HepG2 (cell line): ENCODE results near the gene MTMR6. TPM values are rescaled to one million over a fixed set of nuclear protein-coding genes. Genes with fewer than 3 reads are reported as not detected.

Experiments used
- AHR ChIP-seq: IDR thresholded peaks from 2 replicates; pipeline ENCODE4 v1.6.1; 2018; ENCODE audit warnings: missing genetic modification reagents, missing compliant biosample characterization
- DR1 ChIP-seq: sonication (generic); formaldehyde crosslinking; IDR thresholded peaks from 2 replicates; pipeline ENCODE4 v1.8.0; 2021; ENCODE audit warnings: mild to moderate bottlenecking, missing genetic modification reagents, inconsistent platforms
- ETV5 ChIP-seq: IDR thresholded peaks from 2 replicates; pipeline ENCODE4 v1.6.1; 2018; ENCODE audit warnings: missing biosample characterization, missing genetic modification reagents, inconsistent platforms, borderline replicate concordance
- FOXM1 ChIP-seq: sonication (generic); formaldehyde crosslinking; IDR thresholded peaks from 2 replicates; pipeline ENCODE4 v1.5.0; 2020; ENCODE audit warnings: missing genetic modification reagents
- FOXP1 ChIP-seq, 2 experiments: fragments of 450-650 bp in 1 of 2; IDR thresholded peaks; 2 replicates each; pipeline ENCODE4 v1.6.1; 2017 to 2018; ENCODE audit warnings: antibody characterized with exemption in 1 of 2
- GATA4 ChIP-seq: sonication (generic); IDR thresholded peaks from 2 replicates; pipeline ENCODE4 v1.6.1; 2016; ENCODE audit warnings: antibody characterized with exemption, low read depth, borderline replicate concordance
- HNRNPUL1 ChIP-seq: fragments of 200-400 bp; formaldehyde crosslinking; IDR thresholded peaks from 2 replicates; pipeline ENCODE4 v1.6.1; 2017; ENCODE audit warnings: low read depth, mild to moderate bottlenecking, low read length, moderate library complexity
- KDM2A ChIP-seq: sonication (generic); formaldehyde crosslinking; IDR thresholded peaks from 2 replicates; pipeline ENCODE4 v1.4.0; 2020; ENCODE audit warnings: low read depth, missing genetic modification reagents, borderline replicate concordance
- KDM5B ChIP-seq: sonication (generic); formaldehyde crosslinking; IDR thresholded peaks from 2 replicates; pipeline ENCODE4 v1.4.0; 2020; ENCODE audit warnings: missing genetic modification reagents, mild to moderate bottlenecking, borderline replicate concordance
- KLF12 ChIP-seq: sonication (generic); formaldehyde crosslinking; IDR thresholded peaks from 2 replicates; pipeline ENCODE4 v1.4.0; 2020; ENCODE audit warnings: missing genetic modification reagents, borderline replicate concordance
- MTF2 ChIP-seq: sonication (generic); formaldehyde crosslinking; IDR thresholded peaks from 2 replicates; pipeline ENCODE4 v1.5.0; 2020; ENCODE audit warnings: missing genetic modification reagents, borderline replicate concordance
- MYC ChIP-seq: sonication (generic); formaldehyde crosslinking; IDR thresholded peaks from 2 replicates; pipeline ENCODE4 v1.9.0; 2021; ENCODE audit warnings: missing genetic modification reagents, borderline replicate concordance
- PHF21A ChIP-seq: sonication (generic); formaldehyde crosslinking; IDR thresholded peaks from 2 replicates; pipeline ENCODE4 v1.5.0; 2020; ENCODE audit warnings: mild to moderate bottlenecking, missing genetic modification reagents
- POLR2A ChIP-seq, 2 experiments: IDR thresholded peaks; 2 replicates each; pipeline ENCODE4 v1.6.1; 2011; ENCODE audit warnings: low read depth in 2 of 2, low read length in 2 of 2, mild to moderate bottlenecking in 1 of 2, moderate library complexity in 1 of 2; ENCODE audit not compliant: insufficient read depth in 1 of 2
- REL ChIP-seq: sonication (generic); formaldehyde crosslinking; conservative IDR thresholded peaks from 2 replicates; pipeline ENCODE4 v1.8.0; 2022; ENCODE audit warnings: mild to moderate bottlenecking, missing genetic modification reagents, moderate library complexity
- SAFB2 ChIP-seq: sonication (generic); formaldehyde crosslinking; IDR thresholded peaks from 2 replicates; pipeline ENCODE4 v1.5.1; 2020; ENCODE audit warnings: missing genetic modification reagents, low read depth, mild to moderate bottlenecking, borderline replicate concordance
- SP5 ChIP-seq: IDR thresholded peaks from 2 replicates; pipeline ENCODE4 v1.6.1; 2016; ENCODE audit warnings: low read depth, borderline replicate concordance
- TBX3 ChIP-seq: fragments of 450-650 bp; IDR thresholded peaks from 2 replicates; pipeline ENCODE4 v1.6.1; 2017; ENCODE audit warnings: antibody characterized with exemption, mild to moderate bottlenecking, inconsistent platforms, borderline replicate concordance
- ZBTB7A ChIP-seq: sonication (generic); formaldehyde crosslinking; IDR thresholded peaks from 2 replicates; pipeline ENCODE4 v1.8.0; 2022; ENCODE audit warnings: mild to moderate bottlenecking, missing genetic modification reagents
- ZNF777 ChIP-seq: sonication (generic); formaldehyde crosslinking; IDR thresholded peaks from 2 replicates; pipeline ENCODE4 v1.4.0; 2020; ENCODE audit warnings: missing genetic modification reagents
- ZNF792 ChIP-seq: IDR thresholded peaks from 2 replicates; pipeline ENCODE4 v1.6.1; 2016
- ZNF816 ChIP-seq: sonication (generic); formaldehyde crosslinking; IDR thresholded peaks from 2 replicates; pipeline ENCODE4 v1.8.0; 2022; ENCODE audit warnings: missing genetic modification reagents, mild to moderate bottlenecking, borderline replicate concordance
- ZNF839 ChIP-seq: sonication (generic); formaldehyde crosslinking; IDR thresholded peaks from 2 replicates; pipeline ENCODE4 v1.4.0; 2020; ENCODE audit warnings: missing genetic modification reagents, mild to moderate bottlenecking, borderline replicate concordance
- ZNF883 ChIP-seq: sonication (generic); formaldehyde crosslinking; IDR thresholded peaks from 2 replicates; pipeline ENCODE4 v1.5.1; 2020; ENCODE audit warnings: mild to moderate bottlenecking, missing genetic modification reagents; ENCODE audit errors: not compliant biosample characterization
- polyA plus RNA-seq, 8 experiments: library from polyadenylated mRNA; depleted of rRNA in 3 of 8; stranded (reverse) in 7 of 8; unstranded in 1 of 8; fragments of >200 nt; fragmentation: Illumina TruSeq in 4 of 8; extraction: Trizol in 4 of 8; gene quantifications; 2 replicates each; pipeline versions ENCODE4 v1.2.1 to v1.2.3, GENCODE V29; 2011 to 2016; ENCODE audit warnings: low read depth in 4 of 8, missing spikeins in 1 of 8, mixed read lengths in 1 of 8; ENCODE audit not compliant: insufficient read depth in 1 of 8
- total RNA-seq, 5 experiments: library from RNA; depleted of rRNA; stranded (reverse); fragments of >200 nt; fragmentation: Illumina TruSeq; extraction: Trizol; gene quantifications; 2 replicates each; pipeline ENCODE4 v1.2.3, GENCODE V29; 2016; ENCODE audit warnings: low read depth in 1 of 5
- TF ChIP-seq, protein P1 (sequence below): sonication (generic); formaldehyde crosslinking; IDR thresholded peaks from 2 replicates; pipeline ENCODE4 v1.8.0; 2023; ENCODE audit warnings: mild to moderate bottlenecking, missing genetic modification reagents
- TF ChIP-seq, protein P2 (sequence below): sonication (generic); formaldehyde crosslinking; IDR thresholded peaks from 2 replicates; pipeline ENCODE4 v1.4.0; 2020; ENCODE audit warnings: mild to moderate bottlenecking, missing genetic modification reagents
- TF ChIP-seq, protein P3 (sequence below): IDR thresholded peaks from 2 replicates; pipeline ENCODE4 v1.6.1; 2016; ENCODE audit warnings: control low read depth
- TF ChIP-seq, protein P4 (sequence below): IDR thresholded peaks from 2 replicates; pipeline ENCODE4 v1.6.1; 2018; ENCODE audit warnings: missing genetic modification reagents, mild to moderate bottlenecking, missing compliant biosample characterization

Gene MTMR6
- total and polyA plus RNA-seq, 2 of the 13 experiments (the other 11 are each of a cell fraction or from before 2014, with no cell fraction given): 3.4 to 7.8 TPM

DNA sequence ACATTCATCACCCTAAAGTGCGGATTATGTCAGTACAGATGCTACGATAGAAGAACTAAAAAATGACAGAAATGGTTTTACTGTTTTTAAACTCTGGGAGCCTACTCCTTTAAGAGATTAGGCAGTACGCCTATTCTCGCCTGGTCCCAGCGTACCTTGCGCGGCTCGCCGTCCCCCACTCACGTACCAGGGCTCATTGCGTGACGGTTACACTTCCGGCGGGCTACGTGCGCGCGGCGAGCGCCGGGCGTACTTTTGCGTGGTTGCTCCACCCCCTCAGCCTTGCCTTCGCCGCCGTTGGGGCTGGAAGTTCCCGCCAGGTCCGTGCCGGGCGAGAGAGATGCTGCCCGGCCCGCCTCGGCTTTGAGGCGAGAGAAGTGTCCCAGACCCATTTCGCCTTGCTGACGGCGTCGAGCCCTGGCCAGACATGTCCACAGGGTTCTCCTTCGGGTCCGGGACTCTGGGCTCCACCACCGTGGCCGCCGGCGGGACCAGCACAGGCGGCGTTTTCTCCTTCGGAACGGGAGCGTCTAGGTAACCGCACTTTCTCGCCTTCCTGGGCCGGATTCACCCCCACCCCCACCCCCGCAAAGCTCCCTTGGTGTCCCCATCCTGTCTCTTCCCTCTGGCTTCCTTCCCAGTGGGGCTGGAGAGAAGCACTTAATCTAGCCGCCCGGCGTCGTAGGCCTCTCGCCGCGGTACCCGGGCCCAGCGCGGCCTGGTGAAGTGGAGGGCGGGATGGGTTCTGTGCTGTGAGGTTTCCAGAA is 14.2 kb upstream of the MTMR6 start, which contains the start of gene NUP58 (continued):
- TF ChIP-seq, protein P1, sequence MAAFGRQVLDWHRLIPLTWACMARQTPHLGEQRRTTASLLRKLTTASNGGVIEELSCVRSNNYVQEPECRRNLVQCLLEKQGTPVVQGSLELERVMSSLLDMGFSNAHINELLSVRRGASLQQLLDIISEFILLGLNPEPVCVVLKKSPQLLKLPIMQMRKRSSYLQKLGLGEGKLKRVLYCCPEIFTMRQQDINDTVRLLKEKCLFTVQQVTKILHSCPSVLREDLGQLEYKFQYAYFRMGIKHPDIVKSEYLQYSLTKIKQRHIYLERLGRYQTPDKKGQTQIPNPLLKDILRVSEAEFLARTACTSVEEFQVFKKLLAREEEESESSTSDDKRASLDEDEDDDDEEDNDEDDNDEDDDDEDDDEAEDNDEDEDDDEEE (CRISPR knock-in tag): 0 out of 2 replicates have a peak, but pooled peaks have one; percentile 45
- TF ChIP-seq, protein P2, sequence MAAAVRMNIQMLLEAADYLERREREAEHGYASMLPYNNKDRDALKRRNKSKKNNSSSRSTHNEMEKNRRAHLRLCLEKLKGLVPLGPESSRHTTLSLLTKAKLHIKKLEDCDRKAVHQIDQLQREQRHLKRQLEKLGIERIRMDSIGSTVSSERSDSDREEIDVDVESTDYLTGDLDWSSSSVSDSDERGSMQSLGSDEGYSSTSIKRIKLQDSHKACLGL (CRISPR knock-in tag): peak; percentile 83
- TF ChIP-seq KDM2A (CRISPR knock-in tag): peak; percentile 84; the same call in 1 of the 2 replicates
- TF ChIP-seq SP5 (CRISPR knock-in tag): peak; percentile 74
- TF ChIP-seq PHF21A: peak; percentile 77
- TF ChIP-seq ZNF777 (CRISPR knock-in tag): 0 out of 2 replicates have a peak, but pooled peaks have one; percentile 47
- TF ChIP-seq FOXM1 (CRISPR knock-in tag): no peak
- TF ChIP-seq AHR (CRISPR knock-in tag): peak; percentile 85; the same call in 1 of the 2 replicates
- 0 out of 2 replicates have a peak, but pooled peaks have one; percentile 44 for TF ChIP-seq DR1 (CRISPR knock-in tag)
- 0 out of 2 replicates have a peak, but pooled peaks have one; percentile 66 for TF ChIP-seq ZNF816 (CRISPR knock-in tag)
- TF ChIP-seq ZBTB7A (CRISPR knock-in tag): 0 out of 2 replicates have a peak, but pooled peaks have one; percentile 34
- no peak for TF ChIP-seq SAFB2
- 0 out of 2 replicates have a peak, but pooled peaks have one; percentile 42 for TF ChIP-seq HNRNPUL1
- peak; percentile 87 for TF ChIP-seq POLR2A (IDR thresholded peaks at IDR 0.05; ENCODE audit: insufficient read depth in 1 of 2, low read depth in 2 of 2, low read length in 2 of 2)
- TF ChIP-seq GATA4: no peak
- no peak for TF ChIP-seq KLF12 (CRISPR knock-in tag)
- no peak for TF ChIP-seq FOXP1 (IDR thresholded peaks at IDR 0.05)
- TF ChIP-seq FOXP1 (CRISPR knock-in tag; IDR thresholded peaks at IDR 0.05): no peak
- no peak for TF ChIP-seq ZNF792 (CRISPR knock-in tag)
- TF ChIP-seq ETV5 (CRISPR knock-in tag): peak; percentile 91
- TF ChIP-seq, protein P3, sequence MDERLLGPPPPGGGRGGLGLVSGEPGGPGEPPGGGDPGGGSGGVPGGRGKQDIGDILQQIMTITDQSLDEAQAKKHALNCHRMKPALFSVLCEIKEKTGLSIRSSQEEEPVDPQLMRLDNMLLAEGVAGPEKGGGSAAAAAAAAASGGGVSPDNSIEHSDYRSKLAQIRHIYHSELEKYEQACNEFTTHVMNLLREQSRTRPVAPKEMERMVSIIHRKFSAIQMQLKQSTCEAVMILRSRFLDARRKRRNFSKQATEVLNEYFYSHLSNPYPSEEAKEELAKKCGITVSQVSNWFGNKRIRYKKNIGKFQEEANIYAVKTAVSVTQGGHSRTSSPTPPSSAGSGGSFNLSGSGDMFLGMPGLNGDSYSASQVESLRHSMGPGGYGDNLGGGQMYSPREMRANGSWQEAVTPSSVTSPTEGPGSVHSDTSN: no peak
- TF ChIP-seq ZNF883 (CRISPR knock-in tag): peak; percentile 65
- TF ChIP-seq MYC (CRISPR knock-in tag): peak; percentile 48; the same call in 1 of the 2 replicates
- no peak for TF ChIP-seq MTF2 (CRISPR knock-in tag)
- peak; percentile 92; the same call in 1 of the 2 replicates for TF ChIP-seq KDM5B (CRISPR knock-in tag)
- TF ChIP-seq TBX3: no peak
- TF ChIP-seq REL (CRISPR knock-in tag): peak; percentile 66; the same call in 1 of the 2 replicates
- TF ChIP-seq ZNF839 (CRISPR knock-in tag): no peak
- TF ChIP-seq, protein P4, sequence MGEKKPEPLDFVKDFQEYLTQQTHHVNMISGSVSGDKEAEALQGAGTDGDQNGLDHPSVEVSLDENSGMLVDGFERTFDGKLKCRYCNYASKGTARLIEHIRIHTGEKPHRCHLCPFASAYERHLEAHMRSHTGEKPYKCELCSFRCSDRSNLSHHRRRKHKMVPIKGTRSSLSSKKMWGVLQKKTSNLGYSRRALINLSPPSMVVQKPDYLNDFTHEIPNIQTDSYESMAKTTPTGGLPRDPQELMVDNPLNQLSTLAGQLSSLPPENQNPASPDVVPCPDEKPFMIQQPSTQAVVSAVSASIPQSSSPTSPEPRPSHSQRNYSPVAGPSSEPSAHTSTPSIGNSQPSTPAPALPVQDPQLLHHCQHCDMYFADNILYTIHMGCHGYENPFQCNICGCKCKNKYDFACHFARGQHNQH (CRISPR knock-in tag): 0 out of 2 replicates have a peak, but pooled peaks have one; percentile 55
